Renal cortex interstitium (tissue), 11 donors: ENCODE data around the gene HOXB8. TPM values are rescaled to one million over a fixed set of nuclear protein-coding genes. Genes with fewer than 3 reads are reported as not detected.

ENCODE experiments used
- DNase-seq, 11 donors: peaks; one replicate each; pipeline ENCODE4 v3.0.0-alpha.2; 2013; ENCODE audit warnings: low read depth in 9 of 11, low spot score in 4 of 11; ENCODE audit errors: extremely low read depth in 1 of 11
- polyA plus RNA-seq, 3 donors: library from polyadenylated mRNA; unstranded; fragments of 120-200 nt; gene quantifications; one replicate each; pipeline ENCODE4 v1.2.1, GENCODE V29; 2013; ENCODE audit not compliant: insufficient read length in 3 of 3

The HOXB8 gene
- polyA plus RNA-seq, 3 donors = 46.1 to 68.4 (median 55.6) TPM

DNA sequence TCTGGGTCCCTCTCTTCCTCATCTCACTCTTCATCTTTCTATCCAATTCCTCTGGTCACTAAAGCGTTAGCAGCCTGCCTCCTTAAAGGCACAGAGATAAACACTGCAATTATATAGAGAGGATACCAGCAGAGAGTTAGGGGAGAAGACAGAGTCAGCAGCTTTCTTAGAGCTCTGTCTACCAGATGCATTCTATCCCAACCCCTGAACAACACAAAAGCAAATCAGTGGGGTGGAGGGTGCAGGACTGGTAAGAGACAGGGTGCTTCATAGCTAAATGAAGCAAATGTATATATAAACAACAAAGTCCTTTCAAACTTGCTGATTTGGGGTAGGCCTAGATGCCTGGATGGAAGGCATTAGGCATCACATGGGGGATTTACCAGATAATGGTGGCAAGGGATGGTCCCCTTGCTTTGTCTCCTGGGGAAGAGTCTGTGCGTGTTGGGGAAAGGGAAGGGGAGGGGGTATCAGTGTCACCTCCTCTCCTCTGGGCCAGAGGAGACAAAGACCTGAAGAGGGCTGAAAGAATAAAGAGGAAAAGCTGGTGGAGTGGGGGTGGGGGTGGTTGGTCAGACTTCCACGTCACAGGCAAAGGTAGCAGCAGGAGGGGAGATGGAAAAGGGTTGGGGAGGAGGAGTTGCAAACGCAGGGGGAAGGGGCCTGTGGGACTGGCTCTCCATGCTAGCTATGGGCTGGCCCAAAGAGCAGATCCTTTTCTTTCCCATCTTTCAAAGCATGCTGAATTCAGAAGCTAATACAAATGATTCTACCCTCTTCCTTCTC, 49.0 kb downstream of the HOXB8 start:
- DNase-seq = no peak

DNA sequence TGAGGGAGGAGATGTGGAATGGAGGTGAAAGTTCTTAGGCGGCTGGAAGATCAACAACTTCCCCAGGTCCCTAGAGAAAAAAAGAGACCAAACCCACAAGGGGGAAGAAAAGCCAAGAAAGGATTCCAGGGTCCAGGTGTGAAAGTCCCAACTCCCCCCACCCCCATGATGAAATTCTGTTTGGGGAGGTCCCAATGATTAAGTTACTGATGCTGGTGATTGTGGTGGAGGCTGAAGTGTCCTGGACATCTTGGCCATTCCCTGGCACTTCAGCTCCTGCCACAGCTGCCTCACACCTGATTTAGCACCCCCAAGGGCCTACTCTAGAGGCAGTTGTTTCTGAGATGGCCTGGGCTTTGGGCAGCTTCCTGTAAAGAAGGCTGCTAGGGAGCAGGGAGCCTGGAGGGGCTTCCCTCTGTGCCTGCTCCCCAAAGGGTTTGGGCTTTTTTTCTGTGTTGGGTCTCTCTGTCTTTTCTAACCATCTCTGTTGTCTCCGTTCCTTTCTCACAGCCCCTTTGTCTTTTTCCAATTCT, 50.0 kb downstream of the HOXB8 start:
- no peak for DNase-seq

DNA sequence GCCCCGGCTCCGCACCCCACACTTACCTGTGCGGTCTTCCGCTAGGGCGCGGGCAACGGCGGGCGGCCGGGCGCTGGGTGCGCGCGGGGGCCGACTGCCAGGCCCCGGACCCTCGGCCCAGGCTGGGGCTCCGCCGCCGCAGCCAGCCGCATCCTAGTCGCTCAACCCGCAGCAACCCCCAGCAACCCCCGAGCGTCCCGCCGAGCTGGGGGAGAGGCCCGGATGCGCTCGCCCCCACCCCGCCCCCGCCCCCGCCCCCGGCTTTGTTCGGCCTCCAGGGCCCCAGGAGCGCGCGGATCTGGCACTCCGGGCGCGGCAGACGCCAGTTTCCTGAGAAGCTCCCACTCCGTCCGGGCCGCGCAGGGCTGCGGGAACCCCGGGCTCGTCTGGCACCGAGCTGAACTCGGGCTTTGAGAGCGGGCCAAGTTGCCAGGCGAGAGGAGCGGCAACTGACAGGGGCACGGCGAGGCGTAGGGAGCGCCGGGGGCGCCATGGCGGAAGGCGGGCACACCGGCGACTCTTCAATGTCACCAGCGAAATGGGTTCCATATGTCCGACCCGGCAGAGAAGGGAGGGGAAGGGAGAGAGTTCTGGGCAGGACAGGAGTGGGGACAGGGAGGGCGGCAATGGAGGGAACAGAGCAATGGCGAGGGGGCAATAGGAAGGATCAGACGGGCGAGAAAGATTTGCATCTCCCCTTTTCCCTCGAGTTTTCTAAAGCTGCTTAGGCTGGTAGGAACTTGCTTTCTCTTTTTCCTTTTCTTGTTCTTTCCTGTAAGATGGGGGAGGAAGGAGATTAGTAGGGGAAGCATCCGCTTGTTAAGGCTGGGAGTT, 50.7 kb downstream of the HOXB8 start:
- no peak for DNase-seq

DNA sequence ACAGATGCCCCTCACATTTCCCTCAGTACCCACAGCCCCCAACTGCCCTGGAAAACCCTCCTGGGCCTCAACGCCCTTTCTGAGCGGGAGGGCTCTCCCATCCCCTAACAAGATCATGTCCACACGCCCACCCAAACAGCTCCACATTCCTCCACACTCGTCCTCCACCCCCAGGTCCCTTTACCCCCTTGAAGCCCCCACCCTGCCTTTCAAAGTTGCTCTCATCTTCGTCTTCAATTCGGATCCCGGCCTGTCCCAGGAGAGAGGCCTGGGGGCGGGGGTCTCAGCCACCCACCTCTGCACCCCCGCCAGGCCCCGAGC, 51.3 kb downstream of the HOXB8 start:
- DNase-seq = no peak

DNA sequence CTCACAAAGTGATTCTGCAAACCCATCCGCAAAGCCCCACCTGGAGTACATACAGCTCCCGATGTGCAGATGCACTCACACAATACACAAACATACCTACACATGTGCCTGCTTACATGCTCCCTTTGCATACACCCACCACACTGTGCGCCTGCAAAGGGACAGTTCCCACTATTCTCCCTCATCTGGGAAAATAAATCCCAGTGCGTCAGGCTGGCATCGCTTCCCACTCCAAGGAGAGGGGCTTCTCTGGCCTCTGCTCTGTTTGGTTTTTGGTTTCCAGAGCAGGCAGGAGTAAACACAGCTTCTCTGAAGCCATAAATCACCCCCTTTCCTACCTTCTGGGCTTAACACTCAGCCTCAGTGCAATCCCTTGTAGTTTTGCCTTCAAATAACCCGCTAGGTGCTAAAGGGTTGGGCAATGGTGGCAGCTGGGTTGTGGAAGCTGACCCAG, 51.7 kb downstream of the HOXB8 start:
- DNase-seq = no peak

DNA sequence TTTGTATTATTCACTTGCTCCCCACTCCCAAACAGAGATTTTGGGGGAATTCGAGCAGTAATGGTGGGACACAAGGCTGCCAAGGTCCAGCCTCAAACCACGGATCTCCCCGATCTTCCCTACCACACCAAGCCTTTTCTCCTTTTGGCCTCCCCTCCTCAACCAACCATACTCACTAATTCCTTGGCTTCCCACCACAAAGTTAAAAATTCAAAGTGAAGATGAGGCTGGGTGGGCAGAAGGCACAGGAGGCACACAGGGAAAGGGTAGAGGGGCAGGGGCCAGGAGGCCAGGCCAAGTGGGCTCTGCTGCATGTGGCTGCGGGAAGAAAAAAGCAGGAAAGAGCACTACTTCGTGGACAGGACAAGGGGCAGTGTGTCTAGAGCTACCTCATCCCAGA, 52.2 kb downstream of the HOXB8 start:
- DNase-seq = no peak

Other genes with a start within 250 kb of the HOXB8 start
- 10 to 100 TPM in 2 of 3 donors, 1 to 10 TPM in 1; 8.5 to 12.3 (median 10.6) TPM for gene SKAP1, start 185.1 kb downstream of the HOXB8 start, polyA plus RNA-seq
- under 1 TPM; 0.19 to 0.91 (median 0.27) TPM for gene HOXB1, start 84.3 kb downstream of the HOXB8 start, polyA plus RNA-seq
- gene HOXB2, start 70.2 kb downstream of the HOXB8 start, polyA plus RNA-seq = 10 to 100 TPM; 42.7 to 52.5 (median 49.0) TPM
- gene HOXB4, start 36.9 kb downstream of the HOXB8 start, polyA plus RNA-seq = 10 to 100 TPM; 12.3 to 26.4 (median 15.6) TPM
- gene HOXB3, start 25.1 kb downstream of the HOXB8 start, polyA plus RNA-seq = 100 to 1,000 TPM; 153 to 258 (median 169) TPM
- 10 to 100 TPM; 30.0 to 58.2 (median 39.7) TPM for gene HOXB5, start 21.5 kb downstream of the HOXB8 start, polyA plus RNA-seq
- 100 to 1,000 TPM in 2 of 3 donors, 10 to 100 TPM in 1; 78.6 to 173 (median 115) TPM for gene HOXB6, start 10.3 kb downstream of the HOXB8 start, polyA plus RNA-seq
- 10 to 100 TPM; 48.5 to 52.0 (median 48.5) TPM for gene HOXB7, start 4.3 kb downstream of the HOXB8 start, polyA plus RNA-seq
- 10 to 100 TPM; 68.7 to 88.7 (median 72.5) TPM for gene HOXB9, start 11.1 kb upstream of the HOXB8 start, polyA plus RNA-seq
- gene PRAC1, start 107.2 kb upstream of the HOXB8 start, polyA plus RNA-seq = not detected
- not detected for gene PRAC2, start 107.9 kb upstream of the HOXB8 start, polyA plus RNA-seq
- gene HOXB13, start 113.5 kb upstream of the HOXB8 start, polyA plus RNA-seq = not detected
- under 1 TPM; 0.44 to 0.54 (median 0.52) TPM for gene TTLL6, start 201.9 kb upstream of the HOXB8 start, polyA plus RNA-seq
- 10 to 100 TPM; 71.9 to 83.7 (median 81.1) TPM for gene CALCOCO2, start 215.7 kb upstream of the HOXB8 start, polyA plus RNA-seq